ENCODE measurements around the gene CRYBG3. TPM values are rescaled to one million over a fixed set of nuclear protein-coding genes. Genes with fewer than 3 reads are reported as not detected.

CRYBG3 gene
- polyA plus RNA-seq (2013, experiment 1 of 2): 2.5 TPM
- 3.7 TPM for polyA plus RNA-seq (2013, experiment 2 of 2)

DNA sequence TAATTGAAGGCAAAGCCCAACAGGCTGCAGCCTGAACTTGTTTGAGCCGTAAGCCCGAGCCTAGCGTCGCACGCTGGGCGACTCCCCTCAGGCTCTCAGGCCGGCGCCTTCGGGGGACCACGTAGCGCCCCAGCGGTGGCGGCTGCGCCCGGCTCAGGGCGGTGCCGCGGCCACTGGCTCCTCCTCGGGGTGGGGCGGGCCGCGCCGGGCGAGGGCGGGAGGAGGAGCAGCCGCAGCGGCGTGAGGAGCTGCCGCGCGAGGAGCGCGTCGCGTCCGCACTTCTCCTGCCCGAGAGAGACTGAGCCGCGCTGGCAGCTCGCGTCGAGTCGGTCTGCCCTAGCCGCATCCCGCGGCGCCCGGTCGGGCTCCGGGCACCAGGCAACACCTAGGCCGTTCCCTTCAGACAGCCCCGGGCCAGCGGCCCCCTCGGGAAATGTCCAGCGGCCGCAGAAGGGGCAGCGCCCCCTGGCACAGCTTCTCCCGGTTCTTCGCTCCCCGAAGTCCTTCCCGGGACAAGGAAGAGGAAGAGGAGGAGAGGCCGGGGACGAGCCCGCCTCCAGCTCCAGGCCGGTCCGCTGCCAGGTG is at the start of gene CRYBG3:
TSS of gene CRYBG3 (plus strand) at position 238 of the 585 bp plus-strand sequence. CDS start at position 434, 196 bp downstream.
- H3K9me3 ChIP-seq (ENCODE audit: insufficient read depth, low read depth, low read length): no peaks in the 10 kb centered on the region
- H3K4me3 ChIP-seq (ENCODE audit: low read length): peak within 1 kb of the TSS; percentile 93
- H3K4me1 ChIP-seq (ENCODE audit: insufficient read depth, low read length): peaks cover 9% of the 10 kb centered on the region
- peaks cover 35% of the 10 kb centered on the region for H3K27me3 ChIP-seq (ENCODE audit: insufficient read depth, low read length)
- H3K36me3 ChIP-seq (ENCODE audit: insufficient read depth, low read length): no peaks in the 10 kb centered on the region
- H3K27ac ChIP-seq (ENCODE audit: low read depth, low read length): no peak within 1 kb of the TSS; the same call in 1 of the 2 replicates
- under 1% methylated on average over 66 of the region's 66 CpGs for whole genome bisulfite sequencing
- peak within 1 kb of the TSS; percentile 80 for H3K9ac ChIP-seq (ENCODE audit: low read depth, low read length)

DNA sequence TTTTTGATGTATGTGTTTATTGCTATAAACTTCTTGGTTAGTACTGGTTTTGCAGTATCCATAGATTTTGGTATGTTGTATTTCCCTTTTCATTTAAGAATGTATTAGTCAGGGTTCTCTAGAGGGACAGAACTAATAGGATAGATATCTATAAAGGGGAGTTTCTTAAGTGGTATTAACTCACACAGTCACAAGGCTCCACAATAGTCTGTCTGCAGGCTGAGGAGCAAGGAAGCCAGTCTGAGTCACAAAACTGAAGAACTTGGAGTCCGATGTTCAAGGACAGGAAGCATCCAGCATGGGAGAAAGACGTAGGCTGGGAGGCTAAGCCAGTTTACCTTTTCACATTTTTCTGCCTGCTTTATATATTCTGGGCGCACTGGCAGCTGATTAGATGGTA is 48.9 kb upstream of the CRYBG3 start:
- H3K9me3 ChIP-seq (ENCODE audit: insufficient read depth, low read depth, low read length): no peaks in the 10 kb centered on the region
- peaks cover 22% of the 10 kb centered on the region for H3K36me3 ChIP-seq (ENCODE audit: insufficient read depth, low read length)
- H3K27ac ChIP-seq (ENCODE audit: low read depth, low read length): no peak overlapping the region
- no peak overlapping the region for H3K9ac ChIP-seq (ENCODE audit: low read depth, low read length)
- 97% methylated on average over 3 of the region's 3 CpGs for WGBS
- H3K27me3 ChIP-seq (ENCODE audit: insufficient read depth, low read length): no peaks in the 10 kb centered on the region
- H3K4me3 ChIP-seq (ENCODE audit: low read length): no peak overlapping the region
- no peaks in the 10 kb centered on the region; the same call in 1 of the 2 replicates for H3K4me1 ChIP-seq (ENCODE audit: insufficient read depth, low read length)

DNA sequence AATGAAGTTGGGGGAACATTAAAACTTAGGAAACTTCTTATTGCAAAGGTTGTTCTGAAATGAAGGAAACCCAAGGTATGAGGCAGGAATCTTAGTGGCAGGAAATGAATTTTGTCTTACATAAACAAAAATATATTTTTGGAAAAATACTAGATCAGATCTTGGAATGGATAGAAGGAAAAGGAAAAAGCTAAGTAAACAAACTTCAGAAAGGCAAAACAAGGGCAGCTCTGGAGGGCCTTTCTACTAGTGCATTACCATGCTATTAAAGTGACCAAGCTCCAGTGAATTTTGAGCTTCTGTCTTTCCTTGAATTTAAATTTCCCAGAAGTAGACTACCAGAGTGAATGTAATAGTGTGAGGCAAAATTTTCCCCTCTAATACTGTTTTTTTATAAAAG is 43.7 kb upstream of the CRYBG3 start:
- no peaks in the 10 kb centered on the region for H3K27me3 ChIP-seq (ENCODE audit: insufficient read depth, low read length)
- H3K9ac ChIP-seq (ENCODE audit: low read depth, low read length): no peak overlapping the region
- H3K9me3 ChIP-seq (ENCODE audit: insufficient read depth, low read depth, low read length): no peaks in the 10 kb centered on the region
- H3K27ac ChIP-seq (ENCODE audit: low read depth, low read length): no peak overlapping the region
- 0 out of 2 replicates have a peak, but pooled peaks cover 7% of the 10 kb centered on the region for H3K36me3 ChIP-seq (ENCODE audit: insufficient read depth, low read length)
- H3K4me3 ChIP-seq (ENCODE audit: low read length): no peak overlapping the region
- no peaks in the 10 kb centered on the region; the same call in 1 of the 2 replicates for H3K4me1 ChIP-seq (ENCODE audit: insufficient read depth, low read length)

DNA sequence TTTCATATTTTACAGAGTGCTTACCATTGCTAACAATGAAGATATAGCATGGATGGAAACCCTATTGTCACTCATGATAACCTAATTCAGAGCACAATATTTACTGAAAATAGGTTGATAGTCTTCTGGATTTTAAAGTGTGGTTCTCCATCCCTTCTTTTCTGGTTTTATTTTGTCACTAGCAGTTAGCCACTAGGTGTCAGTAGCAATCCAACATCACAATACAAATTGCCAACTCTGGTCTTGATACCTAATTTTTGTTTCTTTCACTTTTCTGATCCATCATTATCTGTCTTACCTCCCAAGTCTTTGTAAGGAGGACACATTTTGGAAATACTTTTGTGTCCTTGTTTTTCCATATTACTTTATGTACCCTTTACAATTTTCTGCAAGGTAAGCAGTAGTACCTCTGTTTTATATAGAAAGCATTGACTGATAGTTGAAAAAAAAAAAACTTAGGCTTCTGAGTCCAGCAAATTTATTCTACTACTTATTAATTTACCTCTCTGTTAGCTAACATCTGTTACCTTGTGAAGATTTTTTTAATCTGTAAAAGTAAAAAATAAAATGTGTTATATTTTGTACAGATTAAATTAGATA is 28.3 kb upstream of the CRYBG3 start:
- H3K4me3 ChIP-seq (ENCODE audit: low read length): no peak overlapping the region

DNA sequence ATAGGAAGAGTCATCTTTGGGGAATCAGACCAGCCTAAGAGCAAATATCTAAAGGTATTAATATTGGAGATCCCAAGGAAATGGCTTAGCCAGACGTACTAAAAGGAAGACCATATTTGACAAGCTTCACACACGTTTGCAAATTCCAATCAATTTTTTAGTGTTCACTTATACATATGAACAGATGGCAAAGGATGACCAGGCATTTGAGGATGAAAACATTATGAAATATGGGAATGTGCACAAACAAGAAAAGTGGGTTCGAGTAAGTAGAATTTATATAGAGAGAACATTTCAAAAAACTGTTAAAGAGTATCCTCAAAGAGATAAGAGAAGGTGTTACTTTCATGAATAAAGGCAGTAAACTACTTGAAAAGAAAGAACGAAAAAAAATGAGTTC is 25.9 kb upstream of the CRYBG3 start:
- H3K27ac ChIP-seq (ENCODE audit: low read depth, low read length): no peak overlapping the region
- H3K9me3 ChIP-seq (ENCODE audit: insufficient read depth, low read depth, low read length): no peaks in the 10 kb centered on the region
- H3K4me3 ChIP-seq (ENCODE audit: low read length): no peak overlapping the region
- 97% methylated on average over 4 of the region's 4 CpGs for WGBS
- no peaks in the 10 kb centered on the region for H3K27me3 ChIP-seq (ENCODE audit: insufficient read depth, low read length)
- no peaks in the 10 kb centered on the region for H3K4me1 ChIP-seq (ENCODE audit: insufficient read depth, low read length)
- H3K36me3 ChIP-seq (ENCODE audit: insufficient read depth, low read length): peaks cover 1% of the 10 kb centered on the region; the same call in 1 of the 2 replicates
- H3K9ac ChIP-seq (ENCODE audit: low read depth, low read length): no peak overlapping the region

More for the DNA sequence above, 28.3 kb upstream of the CRYBG3 start:
- H3K27ac ChIP-seq (ENCODE audit: low read depth, low read length): no peak overlapping the region
- no peaks in the 10 kb centered on the region for H3K27me3 ChIP-seq (ENCODE audit: insufficient read depth, low read length)
- no peaks in the 10 kb centered on the region for H3K9me3 ChIP-seq (ENCODE audit: insufficient read depth, low read depth, low read length)
- no peaks in the 10 kb centered on the region for H3K4me1 ChIP-seq (ENCODE audit: insufficient read depth, low read length)
- H3K9ac ChIP-seq (ENCODE audit: low read depth, low read length): no peak overlapping the region
- H3K36me3 ChIP-seq (ENCODE audit: insufficient read depth, low read length): peaks cover 2% of the 10 kb centered on the region; the same call in 1 of the 2 replicates

DNA sequence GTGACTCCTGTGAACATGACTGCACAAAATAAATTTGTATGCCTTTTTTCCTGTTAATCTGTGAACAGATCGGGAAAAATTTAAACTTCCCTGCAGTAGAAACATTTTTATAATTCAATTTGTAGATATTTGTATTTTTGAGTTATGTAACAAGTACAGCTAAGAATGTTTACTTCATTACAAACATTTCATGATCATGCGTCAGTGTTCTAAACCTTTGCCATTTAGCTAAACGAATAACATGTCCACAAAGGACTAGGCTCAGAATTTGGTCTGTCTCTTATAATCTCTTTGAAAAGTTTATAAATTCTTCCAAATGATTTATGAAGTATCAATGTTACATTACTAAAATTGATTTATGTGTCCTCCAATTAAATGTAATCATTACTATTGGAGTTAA is 17.3 kb upstream of the CRYBG3 start:
- H3K36me3 ChIP-seq (ENCODE audit: insufficient read depth, low read length): no peaks in the 10 kb centered on the region
- H3K4me3 ChIP-seq (ENCODE audit: low read length): no peak overlapping the region
- H3K9me3 ChIP-seq (ENCODE audit: insufficient read depth, low read depth, low read length): no peaks in the 10 kb centered on the region
- no peak overlapping the region for H3K27ac ChIP-seq (ENCODE audit: low read depth, low read length)
- no peak overlapping the region for H3K9ac ChIP-seq (ENCODE audit: low read depth, low read length)
- no peaks in the 10 kb centered on the region for H3K27me3 ChIP-seq (ENCODE audit: insufficient read depth, low read length)
- WGBS: 91% methylated on average over 2 of the region's 3 CpGs
- no peaks in the 10 kb centered on the region for H3K4me1 ChIP-seq (ENCODE audit: insufficient read depth, low read length)

DNA sequence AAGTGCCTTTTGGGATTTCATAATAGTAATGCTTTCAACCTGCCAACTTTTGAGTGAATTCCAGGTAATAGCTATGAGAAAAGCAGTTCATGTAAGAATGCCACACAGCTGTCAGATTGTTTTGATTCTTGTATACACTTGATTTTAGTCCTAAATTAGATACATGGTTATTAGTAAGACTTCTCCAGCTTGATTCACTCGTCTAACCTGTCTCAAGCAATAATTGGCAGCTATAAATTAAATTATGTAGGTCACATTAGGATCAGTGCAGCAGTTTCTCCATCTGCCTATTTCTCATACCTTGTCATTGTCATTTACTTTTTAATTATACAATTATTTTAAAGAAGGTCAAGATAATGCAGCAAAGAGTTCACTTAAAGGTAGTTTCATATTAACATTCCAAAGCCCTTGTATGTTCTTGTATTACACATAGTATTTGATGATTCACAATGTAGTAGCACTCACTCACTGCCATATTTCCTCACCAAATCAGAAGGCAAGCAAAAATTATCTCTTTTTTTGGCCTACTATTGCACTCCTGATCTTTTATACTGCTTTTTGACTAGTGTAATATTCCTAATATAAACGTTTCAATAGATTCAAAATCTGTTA is 10.9 kb upstream of the CRYBG3 start:
- Histone ChIP-seq H3K4me3 (ENCODE audit: low read length) (no peak overlapping the region), H3K4me1 (ENCODE audit: insufficient read depth, low read length) (no peaks in the 10 kb centered on the region), H3K9me3 (ENCODE audit: insufficient read depth, low read depth, low read length) (no peaks in the 10 kb centered on the region), H3K36me3 (ENCODE audit: insufficient read depth, low read length) (no peaks in the 10 kb centered on the region), H3K27ac (ENCODE audit: low read depth, low read length) (no peak overlapping the region), H3K27me3 (ENCODE audit: insufficient read depth, low read length) (no peaks in the 10 kb centered on the region), H3K9ac (ENCODE audit: low read depth, low read length) (no peak overlapping the region)
- WGBS: 100% methylated on average over 1 of the region's 2 CpGs

DNA sequence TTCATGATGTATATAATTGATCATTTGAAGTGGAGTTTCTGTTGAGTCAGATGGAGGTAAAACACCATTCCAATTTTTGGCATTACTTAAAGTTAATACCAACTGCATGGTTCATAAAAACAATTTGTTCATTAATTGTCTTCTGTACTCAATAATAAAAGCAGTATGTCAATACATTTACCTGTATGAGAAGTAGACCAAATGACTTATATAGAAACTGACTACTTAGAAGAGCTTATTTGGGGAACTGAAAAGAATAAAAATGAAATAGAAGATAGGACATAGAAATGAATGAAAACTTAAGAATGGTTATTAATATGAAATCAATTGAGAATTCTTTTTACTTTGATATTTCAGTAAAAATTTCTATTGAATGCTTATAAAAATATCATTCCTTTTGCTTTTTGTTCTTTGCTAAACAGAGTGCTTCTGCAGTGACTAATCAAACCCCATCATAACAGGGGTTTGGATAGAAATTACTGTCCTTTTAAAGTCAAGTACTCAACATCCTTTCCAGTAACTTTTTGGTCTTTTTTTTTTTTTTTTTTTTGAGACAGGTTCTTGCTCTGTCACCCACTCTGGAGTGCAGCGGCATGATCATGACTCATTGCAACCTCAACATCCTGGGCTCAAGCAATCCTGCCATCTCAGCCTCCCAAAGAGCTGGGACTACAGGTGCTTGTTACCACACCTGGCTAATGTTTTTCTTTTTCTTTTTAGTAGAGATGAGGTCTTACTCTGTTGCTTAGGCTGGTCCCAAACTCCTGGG is 6.5 kb upstream of the CRYBG3 start:
- Histone ChIP-seq H3K36me3 (ENCODE audit: insufficient read depth, low read length) (no peaks in the 10 kb centered on the region), H3K4me3 (ENCODE audit: low read length) (no peak overlapping the region), H3K9me3 (ENCODE audit: insufficient read depth, low read depth, low read length) (no peaks in the 10 kb centered on the region), H3K27ac (ENCODE audit: low read depth, low read length) (no peak overlapping the region), H3K27me3 (ENCODE audit: insufficient read depth, low read length) (peaks cover 5% of the 10 kb centered on the region), H3K4me1 (ENCODE audit: insufficient read depth, low read length) (peaks cover 3% of the 10 kb centered on the region; the same call in 1 of the 2 replicates), H3K9ac (ENCODE audit: low read depth, low read length) (no peak overlapping the region)
- WGBS: 0% methylated on average over 1 of the region's 1 CpG

DNA sequence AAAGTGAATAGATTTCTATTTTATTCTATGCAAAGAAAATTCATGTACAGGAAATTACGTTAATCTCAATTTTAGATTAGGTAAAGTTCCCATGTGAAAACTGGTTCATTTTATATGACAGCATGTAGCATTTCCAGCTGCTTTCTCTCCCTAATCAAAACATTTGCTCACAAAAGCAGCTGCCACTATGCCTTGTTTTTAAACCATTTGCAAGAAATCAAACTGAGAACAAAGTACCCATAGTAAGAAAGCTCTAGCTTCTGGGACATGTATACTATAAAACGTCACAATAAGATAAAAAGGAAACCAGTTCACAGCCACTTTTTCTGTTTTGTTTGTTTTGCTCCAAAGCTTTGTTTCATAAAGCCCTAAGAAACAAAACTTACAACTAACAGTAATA is 5.0 kb upstream of the CRYBG3 start:
- Histone ChIP-seq H3K36me3 (ENCODE audit: insufficient read depth, low read length) (no peaks in the 10 kb centered on the region), H3K9me3 (ENCODE audit: insufficient read depth, low read depth, low read length) (no peaks in the 10 kb centered on the region), H3K4me1 (ENCODE audit: insufficient read depth, low read length) (peaks cover 3% of the 10 kb centered on the region; the same call in 1 of the 2 replicates), H3K27ac (ENCODE audit: low read depth, low read length) (no peak overlapping the region), H3K4me3 (ENCODE audit: low read length) (no peak overlapping the region), H3K9ac (ENCODE audit: low read depth, low read length) (no peak overlapping the region), H3K27me3 (ENCODE audit: insufficient read depth, low read length) (peaks cover 18% of the 10 kb centered on the region)
- WGBS: 95% methylated on average over 1 of the region's 2 CpGs

DNA sequence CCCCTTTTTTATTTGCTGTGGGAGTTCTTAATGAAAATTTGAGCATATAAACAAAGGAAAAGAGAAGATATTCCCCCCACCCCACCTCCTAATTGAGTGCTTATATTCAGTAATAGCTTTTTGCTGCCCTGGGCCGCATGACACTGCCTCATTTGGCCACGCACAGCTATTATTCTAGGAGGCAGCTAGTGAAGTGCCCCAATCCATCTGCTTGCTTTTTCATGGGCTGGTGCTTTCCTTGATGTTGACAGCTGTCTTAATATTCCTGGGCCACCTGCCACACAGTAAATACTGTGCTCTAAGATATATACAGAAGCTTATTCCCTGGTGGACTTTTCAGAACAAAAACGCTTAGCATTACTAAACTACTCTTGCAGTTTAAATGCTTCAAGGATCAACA is 3.8 kb upstream of the CRYBG3 start:
- H3K27me3 ChIP-seq (ENCODE audit: insufficient read depth, low read length): peaks cover 27% of the 10 kb centered on the region
- H3K9me3 ChIP-seq (ENCODE audit: insufficient read depth, low read depth, low read length): no peaks in the 10 kb centered on the region

DNA sequence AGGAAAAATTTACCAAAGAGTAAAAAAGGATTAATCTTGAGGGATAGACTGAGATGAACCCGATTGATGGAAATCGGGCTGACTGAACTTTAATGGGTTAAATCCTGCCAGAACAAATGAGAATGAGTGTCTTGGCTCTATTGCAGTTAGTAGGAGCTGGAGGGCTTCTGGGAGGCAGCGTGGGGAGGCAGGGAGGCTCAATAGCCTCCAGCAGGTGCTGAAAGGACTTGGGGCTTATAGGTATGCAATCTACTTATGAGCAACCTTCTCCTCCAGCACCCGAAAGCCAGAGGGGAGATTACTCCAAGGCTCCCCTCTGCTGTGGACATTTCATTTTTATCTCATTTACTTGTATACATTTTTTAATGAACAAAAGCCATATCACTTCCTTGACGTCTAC is 1.0 kb upstream of the CRYBG3 start:
- H3K4me1 ChIP-seq (ENCODE audit: insufficient read depth, low read length): peaks cover 9% of the 10 kb centered on the region
- no peak overlapping the region for H3K27ac ChIP-seq (ENCODE audit: low read depth, low read length)
- peak overlapping the region; percentile 93 for H3K4me3 ChIP-seq (ENCODE audit: low read length)
- H3K36me3 ChIP-seq (ENCODE audit: insufficient read depth, low read length): no peaks in the 10 kb centered on the region
- no peak overlapping the region for H3K9ac ChIP-seq (ENCODE audit: low read depth, low read length)
- peaks cover 35% of the 10 kb centered on the region for H3K27me3 ChIP-seq (ENCODE audit: insufficient read depth, low read length)
- 89% methylated on average over 5 of the region's 5 CpGs for WGBS
- no peaks in the 10 kb centered on the region for H3K9me3 ChIP-seq (ENCODE audit: insufficient read depth, low read depth, low read length)

More for the DNA sequence above, 3.8 kb upstream of the CRYBG3 start:
- WGBS: 84% methylated on average over 3 of the region's 3 CpGs
- peaks cover 6% of the 10 kb centered on the region for H3K4me1 ChIP-seq (ENCODE audit: insufficient read depth, low read length)
- H3K9ac ChIP-seq (ENCODE audit: low read depth, low read length): no peak overlapping the region
- H3K36me3 ChIP-seq (ENCODE audit: insufficient read depth, low read length): no peaks in the 10 kb centered on the region
- H3K27ac ChIP-seq (ENCODE audit: low read depth, low read length): no peak overlapping the region
- H3K4me3 ChIP-seq (ENCODE audit: low read length): no peak overlapping the region

Data from HUES64 (cell line).